HCT116 (cell line): ENCODE measurements around the gene OR12D2. TPM values are rescaled to one million over a fixed set of nuclear protein-coding genes. Genes with fewer than 3 reads are reported as not detected.

Experiments used
- ATAC-seq: fragments of 200-7000 bp; cut with Tn5 transposase; 2 replicates; pipeline ENCODE4 v1.9.1; 2020; ENCODE audit warnings: mild to moderate bottlenecking, moderate library complexity
- BruUV-seq: library from RNA; stranded (reverse); fragments of 400-500 nt; replicated peaks from 2 replicates; lab custom pipeline; 2021; lab: Mats Ljungman, UMichigan
- CTCF ChIA-PET: fragments of 300-600 bp; sonication (Branson Sonifier 250); formaldehyde crosslinking; loops from one replicate; lab custom pipeline; 2021; ENCODE audit warnings: antibody characterized with exemption; lab: Charles Lee
- POLR2A ChIA-PET: fragments of 300-600, 350-600 bp; sonication (Branson Sonifier 250); formaldehyde crosslinking; loops from one replicate; lab custom pipeline; 2021; ENCODE audit warnings: antibody characterized with exemption; lab: Charles Lee
- RAD21 ChIA-PET, 2 experiments: fragments of 300-600 bp; sonication (Branson Sonifier 250); formaldehyde crosslinking; loops; one replicate each; lab custom pipeline; 2023; ENCODE audit warnings: low total read pairs in 2 of 2; ENCODE audit not compliant: uncharacterized antibody in 2 of 2, unreplicated experiment in 2 of 2, low non-redundant PET in 1 of 2; lab: Charles Lee
- DNase-seq: peaks from one replicate; pipeline ENCODE4 v3.0.0-alpha.2; 2010; ENCODE audit warnings: low read depth, low spot score
- H2AFZ ChIP-seq: fragments of 200-600 bp; shearing (Covaris generic), sonication (generic); 2 replicates; pipeline ENCODE4 v1.6.1; 2017; ENCODE audit warnings: low read depth, mixed run types, mixed read lengths, antibody characterized with exemption, low read length; ENCODE audit not compliant: poor library complexity, severe bottlenecking
- H3K27ac ChIP-seq: 2 replicates; pipeline ENCODE4 v1.5.1; 2012; ENCODE audit warnings: low read depth, low read length
- H3K27me3 ChIP-seq: fragments of 200-600 bp; sonication (generic); 2 replicates; pipeline ENCODE4 v1.6.1; 2016; ENCODE audit warnings: mixed run types, low read length, mixed read lengths; ENCODE audit not compliant: insufficient read depth
- H3K36me3 ChIP-seq, 2 experiments: fragments of 200-500 bp in 1 of 2; fragments of 200-600 bp in 1 of 2; sonication (Bioruptor generic) in 1 of 2; sonication (generic) in 1 of 2; 2 replicates each; pipeline versions ENCODE4 v1.5.1 to v1.6.1; 2014 to 2016; ENCODE audit warnings: low read length in 2 of 2, inconsistent platforms in 1 of 2, mixed read lengths in 1 of 2, mixed run types in 1 of 2; ENCODE audit not compliant: insufficient read depth in 2 of 2, control insufficient read depth in 1 of 2
- H3K4me1 ChIP-seq, 2 experiments: fragments of 200-600 bp in 1 of 2; sonication (generic) in 1 of 2; 2 replicates each; pipeline versions ENCODE4 v1.5.1 to v1.6.1; 2012 to 2017; ENCODE audit warnings: low read length in 2 of 2, inconsistent platforms in 1 of 2, mild to moderate bottlenecking in 1 of 2, mixed read lengths in 1 of 2, mixed run types in 1 of 2, moderate library complexity in 1 of 2; ENCODE audit not compliant: insufficient read depth in 2 of 2, control insufficient read depth in 1 of 2
- H3K4me2 ChIP-seq: fragments of 200-600 bp; sonication (generic); 2 replicates; pipeline ENCODE4 v1.6.1; 2017; ENCODE audit warnings: mixed run types, low read length, mixed read lengths
- H3K4me3 ChIP-seq, 2 experiments: fragments of 200-600 bp in 1 of 2; sonication (generic) in 1 of 2; replicated peaks in 1 of 2; 2 replicates each; pipeline ENCODE4 v1.5.1; 2011 to 2016; ENCODE audit warnings: low read length in 2 of 2, control low read depth in 1 of 2, low read depth in 1 of 2, mild to moderate bottlenecking in 1 of 2, mixed read lengths in 1 of 2, mixed run types in 1 of 2
- H3K79me2 ChIP-seq: fragments of 200-600 bp; sonication (generic); 2 replicates; pipeline ENCODE4 v1.6.1; 2017; ENCODE audit warnings: mild to moderate bottlenecking, mixed run types, low read length, moderate library complexity, mixed read lengths; ENCODE audit not compliant: insufficient read depth
- H3K9ac ChIP-seq: fragments of 200-600 bp; sonication (generic); 2 replicates; pipeline ENCODE4 v1.6.1; 2016; ENCODE audit warnings: low read length, mixed read lengths
- H3K9me2 ChIP-seq: fragments of 200-600 bp; sonication (generic), shearing (Covaris generic); 2 replicates; pipeline ENCODE4 v1.6.1; 2017; ENCODE audit warnings: mixed run types, mild to moderate bottlenecking, moderate library complexity; ENCODE audit not compliant: insufficient read depth
- H3K9me3 ChIP-seq, 2 experiments: fragments of 200-500 bp in 1 of 2; fragments of 200-600 bp in 1 of 2; sonication (Bioruptor generic) in 1 of 2; sonication (generic) in 1 of 2; 2 replicates each; pipeline ENCODE4 v1.6.1; 2014 to 2017; ENCODE audit warnings: low read length in 2 of 2, mixed read lengths in 2 of 2, inconsistent platforms in 1 of 2, low read depth in 1 of 2, mild to moderate bottlenecking in 1 of 2, mixed run types in 1 of 2, moderate library complexity in 1 of 2; ENCODE audit not compliant: control insufficient read depth in 1 of 2, insufficient read depth in 1 of 2
- H4K20me1 ChIP-seq: fragments of 200-600 bp; sonication (generic), shearing (Covaris generic); 2 replicates; pipeline ENCODE4 v1.6.1; 2017; ENCODE audit warnings: mixed run types, mild to moderate bottlenecking, moderate library complexity; ENCODE audit not compliant: insufficient read depth
- ATF3 ChIP-seq: IDR thresholded peaks from 2 replicates; pipeline ENCODE4 v1.6.1; 2012
- CBX3 ChIP-seq: IDR thresholded peaks from 2 replicates; pipeline ENCODE4 v1.6.1; 2012; ENCODE audit warnings: low read depth
- CEBPB ChIP-seq: IDR thresholded peaks from 2 replicates; pipeline ENCODE4 v1.6.1; 2012; ENCODE audit warnings: low read depth
- CTCF ChIP-seq, 3 experiments: fragments of 200-600 bp in 1 of 3; sonication (generic) in 1 of 3; IDR thresholded peaks in 2 of 3; conservative IDR thresholded peaks in 1 of 3; 2 replicates each; pipeline ENCODE4 v1.5.1; 2012 to 2017; ENCODE audit warnings: low read depth in 2 of 3, low read length in 2 of 3, antibody characterized with exemption in 1 of 3, borderline replicate concordance in 1 of 3, control low read depth in 1 of 3, mild to moderate bottlenecking in 1 of 3, mixed read lengths in 1 of 3, mixed run types in 1 of 3, moderate library complexity in 1 of 3; ENCODE audit not compliant: insufficient read depth in 1 of 3
- ELF1 ChIP-seq: IDR thresholded peaks from 2 replicates; pipeline ENCODE4 v1.6.1; 2012; ENCODE audit warnings: low read depth, borderline replicate concordance
- EZH2 ChIP-seq: fragments of 200-600 bp; sonication (generic); IDR thresholded peaks from 2 replicates; pipeline ENCODE4 v1.6.1; 2017; ENCODE audit warnings: antibody characterized with exemption, mixed run types
- JUND ChIP-seq: IDR thresholded peaks from 2 replicates; pipeline ENCODE4 v1.6.1; 2012
- RAD21 ChIP-seq: IDR thresholded peaks from 2 replicates; pipeline ENCODE4 v1.6.1; 2012; ENCODE audit warnings: low read depth, mild to moderate bottlenecking
- REST ChIP-seq: IDR thresholded peaks from 2 replicates; pipeline ENCODE4 v1.6.1; 2012; ENCODE audit warnings: low read depth
- SIN3A ChIP-seq: IDR thresholded peaks from 2 replicates; pipeline ENCODE4 v1.6.1; 2012; ENCODE audit warnings: low read depth
- SP1 ChIP-seq: IDR thresholded peaks from 2 replicates; pipeline ENCODE4 v1.6.1; 2012; ENCODE audit warnings: low read depth
- SRF ChIP-seq: IDR thresholded peaks from 2 replicates; pipeline ENCODE4 v1.6.1; 2012; ENCODE audit warnings: low read depth
- TCF7L2 ChIP-seq: IDR thresholded peaks from 2 replicates; pipeline ENCODE4 v1.7.0; 2011; ENCODE audit warnings: borderline replicate concordance, inconsistent platforms; ENCODE audit not compliant: insufficient read depth, insufficient read length; ENCODE audit errors: extremely low read depth
- YY1 ChIP-seq: IDR thresholded peaks from 2 replicates; pipeline ENCODE4 v1.6.1; 2011; ENCODE audit warnings: low read length, low read depth, moderate library complexity, mild to moderate bottlenecking; ENCODE audit not compliant: insufficient replicate concordance; ENCODE audit errors: extremely low read depth
- ZFX ChIP-seq: fragments of 450-650 bp; IDR thresholded peaks from 2 replicates; pipeline ENCODE4 v1.6.1; 2017
- intact Hi-C: fragments of 100-400 bp; cut with micrococcal nuclease; formaldehyde crosslinking; loops from 2 replicates; pipeline ENCODE4 v1.10.0; 2022
- total RNA-seq: library from RNA; stranded (reverse); gene quantifications from one replicate; pipeline ENCODE4 v1.2.1, GENCODE V29; 2021; ENCODE audit not compliant: unreplicated experiment

Gene OR12D2
- total RNA-seq, 1 experiment from 2014 or later = not detected

GRCh38 chr6:29439006-29439405, 43.6 kb downstream of the OR12D2 start, which contains the start of gene OR10C1 (continued):
- no peak for TF ChIP-seq REST
- TF ChIP-seq CBX3 = no peak
- TF ChIP-seq SIN3A = no peak
- no peak for TF ChIP-seq CTCF (IDR thresholded peaks at IDR 0.05 in 2 of 3, conservative IDR thresholded peaks at IDR 0.05 in 1 of 3; ENCODE audit: borderline replicate concordance in 1 of 3, insufficient read depth in 1 of 3, low read depth in 2 of 3, low read length in 2 of 3)
- TF ChIP-seq ATF3 = no peak

- no peak overlapping the region for H3K4me3 ChIP-seq
- H2AFZ ChIP-seq = no peak overlapping the region
- ChIA-PET POLR2A (no interaction called here), CTCF (no interaction called here), RAD21 (no interaction called here)
- H3K9me3 ChIP-seq = no peaks in the 10 kb centered on the region
- no peak for ATAC-seq
- no peaks in the 10 kb centered on the region for H3K36me3 ChIP-seq
- H3K9me2 ChIP-seq = no peaks in the 10 kb centered on the region
- no peak overlapping the region for H3K27ac ChIP-seq
- BruUV-seq = no TSS peak
- H4K20me1 ChIP-seq = no peaks in the 10 kb centered on the region
- H3K79me2 ChIP-seq = no peaks in the 10 kb centered on the region
- H3K4me1 ChIP-seq = no peaks in the 10 kb centered on the region
- DNase-seq = no peak
- TF ChIP-seq CEBPB = no peak
- TF ChIP-seq RAD21 = no peak
- no peak for TF ChIP-seq YY1
- TF ChIP-seq EZH2 = no peak
- TF ChIP-seq CTCF (IDR thresholded peaks at IDR 0.05 in 2 of 3, conservative IDR thresholded peaks at IDR 0.05 in 1 of 3; ENCODE audit: borderline replicate concordance in 1 of 3, insufficient read depth in 1 of 3, low read depth in 2 of 3, low read length in 2 of 3) = no peak
- no peak for TF ChIP-seq SRF
- TF ChIP-seq ZFX = no peak
- TF ChIP-seq SP1 = no peak
- TF ChIP-seq TCF7L2 = no peak
- no peak for TF ChIP-seq JUND
- TF ChIP-seq ELF1 = no peak
- H3K4me2 ChIP-seq = no peak overlapping the region
- H3K27me3 ChIP-seq = 0 out of 2 replicates have a peak, but pooled peaks cover 5% of the 10 kb centered on the region
- intact Hi-C loops = no loop called here
- no peak overlapping the region for H3K9ac ChIP-seq
Measured at GRCh38 chr6:29442719-29443118, 47.3 kb downstream of the OR12D2 start.
